ENCODE data around the gene DMTF1.
A peak's percentile ranks its signal among the peaks of the same experiment; 100 is the strongest.
"Not testable (repeated sequence)": the region's sequence is repeated elsewhere in the genome, so short reads cannot be mapped to it uniquely, and the experiment has no call there.

Gene DMTF1

DNA sequence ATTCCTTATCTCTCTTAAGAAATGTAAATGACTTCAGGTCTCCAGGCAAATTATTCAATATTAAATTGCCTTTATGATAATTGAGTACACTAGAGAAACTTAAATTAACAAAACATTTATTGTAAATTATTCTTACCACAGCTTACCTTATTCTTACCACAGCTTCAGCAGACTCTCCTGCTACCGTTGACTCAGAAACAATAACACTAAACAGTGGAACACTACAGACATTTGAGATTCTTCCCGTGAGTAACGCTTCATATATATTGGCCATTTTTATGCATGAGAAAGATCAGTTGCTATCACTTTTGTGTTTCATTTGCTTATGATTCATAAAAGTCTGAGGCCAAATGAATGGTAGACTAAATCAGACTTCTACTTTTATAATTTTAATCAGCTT is 38.5 kb downstream of the DMTF1 start:
- Mint-ChIP-seq H3K36me3 (peaks cover 53% of the 10 kb centered on the region), H3K27ac (no peak overlapping the region), H3K4me3 (no peak overlapping the region), H3K4me1 (no peaks in the 10 kb centered on the region), H3K9me3 (no peaks in the 10 kb centered on the region), H3K27me3 (no peaks in the 10 kb centered on the region)
- CTCF ChIA-PET, result no interaction called here
- DNase-seq, result no peak

- H3K27me3 Mint-ChIP-seq, result no peaks in the 10 kb centered on the region
- H3K4me1 Mint-ChIP-seq, result peaks cover 3% of the 10 kb centered on the region
- H3K36me3 Mint-ChIP-seq, result peaks cover 59% of the 10 kb centered on the region
- no peak for DNase-seq
- H3K9me3 Mint-ChIP-seq, result no peaks in the 10 kb centered on the region
- CTCF ChIA-PET, result interaction anchor here (1.2 kb wide), 1 partner anchor 43 kb away, joined by 4 read pairs; no protein-coding TSS in a partner anchor
- H3K27ac Mint-ChIP-seq, result peak overlapping the region; percentile 57
- no peak overlapping the region for H3K4me3 Mint-ChIP-seq
Observed at GRCh38 chr7:87192784-87193487, 40.7 kb downstream of the DMTF1 start.

DNA sequence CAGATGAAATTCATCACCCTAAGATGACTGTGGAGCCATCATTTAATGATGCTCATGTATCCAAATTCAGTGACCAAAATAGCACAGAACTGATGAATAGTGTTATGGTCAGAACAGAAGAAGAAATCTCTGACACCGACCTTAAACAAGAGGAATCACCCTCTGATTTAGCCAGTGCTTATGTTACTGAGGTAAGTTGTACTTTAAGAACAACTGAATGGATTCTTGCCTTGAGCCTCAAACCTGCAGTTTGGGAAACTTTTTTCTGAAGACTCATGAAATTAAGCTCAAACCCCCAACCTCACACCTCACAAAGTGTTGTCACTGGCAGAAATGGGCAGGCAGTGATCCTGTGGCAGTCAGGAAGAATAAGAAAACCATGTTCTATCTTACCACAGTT is 41.7 kb downstream of the DMTF1 start:
- Mint-ChIP-seq H3K27ac (no peak overlapping the region), H3K27me3 (no peaks in the 10 kb centered on the region), H3K4me3 (no peak overlapping the region), H3K36me3 (peaks cover 60% of the 10 kb centered on the region), H3K4me1 (peaks cover 4% of the 10 kb centered on the region), H3K9me3 (no peaks in the 10 kb centered on the region)
- DNase-seq, result no peak
- CTCF ChIA-PET, result no interaction called here

DNA sequence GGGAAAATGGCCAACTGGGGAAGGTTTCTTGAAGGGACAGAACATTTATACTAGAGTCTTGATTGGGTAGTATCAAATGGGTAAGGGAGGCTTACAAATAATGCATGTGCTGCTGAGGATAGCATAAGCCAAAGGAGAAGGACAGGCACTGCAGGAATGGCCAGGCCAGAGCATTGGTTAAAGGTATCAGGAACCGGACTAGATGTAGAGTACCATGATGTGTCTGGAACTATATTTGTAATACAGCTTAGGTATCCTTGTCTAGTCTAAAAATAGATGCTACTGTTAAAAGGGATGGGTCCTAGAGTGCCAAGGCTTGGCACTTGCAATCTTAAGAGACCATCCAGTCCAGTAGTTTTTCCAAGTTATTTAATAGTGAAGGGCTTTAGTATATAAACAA is 47.0 kb downstream of the DMTF1 start:
- Mint-ChIP-seq H3K36me3 (peaks cover 78% of the 10 kb centered on the region), H3K4me1 (peaks cover 32% of the 10 kb centered on the region), H3K27ac (peak overlapping the region; percentile 76), H3K4me3 (no peak overlapping the region), H3K9me3 (peaks cover 13% of the 10 kb centered on the region), H3K27me3 (no peaks in the 10 kb centered on the region)
- CTCF ChIA-PET, result interaction anchor here (1.0 to 1.4 kb wide), 2 partner anchors 13 to 14 kb away, joined by 3 to 6 read pairs; no protein-coding TSS in a partner anchor
- DNase-seq, result no peak

- Mint-ChIP-seq H3K27me3 (no peaks in the 10 kb centered on the region), H3K27ac (peak overlapping the region; percentile 76), H3K4me1 (peaks cover 32% of the 10 kb centered on the region), H3K4me3 (no peak overlapping the region), H3K36me3 (peaks cover 85% of the 10 kb centered on the region), H3K9me3 (peaks cover 18% of the 10 kb centered on the region)
- CTCF ChIA-PET, result interaction anchor here (1.0 kb wide), 1 partner anchor 15 kb away, joined by 3 read pairs; no protein-coding TSS in a partner anchor
- DNase-seq, result no peak
Observed at GRCh38 chr7:87199700-87200450, 47.6 kb downstream of the DMTF1 start.

DNA sequence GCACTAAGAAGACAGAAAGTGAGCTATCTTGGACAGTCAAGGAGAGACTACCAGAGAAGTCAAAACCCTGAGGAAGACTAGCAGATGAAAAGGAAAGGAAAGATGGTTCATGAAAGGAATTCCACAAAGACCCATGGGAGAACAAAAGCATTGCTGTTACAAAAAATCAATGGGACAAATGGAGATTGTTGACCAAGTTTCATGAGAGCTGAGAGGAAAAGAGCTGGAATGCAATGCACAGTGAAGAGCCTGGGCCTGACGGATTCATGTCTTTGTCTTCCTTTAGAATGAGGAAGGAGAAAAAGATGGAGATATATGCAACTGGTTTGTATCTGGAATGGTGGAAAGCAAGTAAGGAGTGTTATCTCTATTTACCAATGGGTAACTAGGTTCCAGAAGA is 50.0 kb downstream of the DMTF1 start:
- peak overlapping the region; percentile 16 for H3K27ac Mint-ChIP-seq
- CTCF ChIA-PET, result interaction anchor here (1.5 kb wide), 1 partner anchor 15 kb away, joined by 4 read pairs; no protein-coding TSS in a partner anchor
- peaks cover 32% of the 10 kb centered on the region for H3K4me1 Mint-ChIP-seq
- peaks cover 37% of the 10 kb centered on the region for H3K9me3 Mint-ChIP-seq
- H3K27me3 Mint-ChIP-seq, result no peaks in the 10 kb centered on the region
- H3K36me3 Mint-ChIP-seq, result peaks cover 91% of the 10 kb centered on the region
- H3K4me3 Mint-ChIP-seq, result no peak overlapping the region
- no peak for DNase-seq

GRCh38 chr7:87202705-87203104 is 50.5 kb downstream of the DMTF1 start:
- Mint-ChIP-seq H3K36me3 (peaks cover 91% of the 10 kb centered on the region), H3K4me3 (no peak overlapping the region), H3K27me3 (no peaks in the 10 kb centered on the region), H3K4me1 (peaks cover 32% of the 10 kb centered on the region), H3K27ac (no peak overlapping the region), H3K9me3 (peaks cover 38% of the 10 kb centered on the region)
- DNase-seq, result no peak
- CTCF ChIA-PET, result interaction anchor here (1.5 kb wide), 1 partner anchor 14 kb away, joined by 4 read pairs; no protein-coding TSS in a partner anchor

DNA sequence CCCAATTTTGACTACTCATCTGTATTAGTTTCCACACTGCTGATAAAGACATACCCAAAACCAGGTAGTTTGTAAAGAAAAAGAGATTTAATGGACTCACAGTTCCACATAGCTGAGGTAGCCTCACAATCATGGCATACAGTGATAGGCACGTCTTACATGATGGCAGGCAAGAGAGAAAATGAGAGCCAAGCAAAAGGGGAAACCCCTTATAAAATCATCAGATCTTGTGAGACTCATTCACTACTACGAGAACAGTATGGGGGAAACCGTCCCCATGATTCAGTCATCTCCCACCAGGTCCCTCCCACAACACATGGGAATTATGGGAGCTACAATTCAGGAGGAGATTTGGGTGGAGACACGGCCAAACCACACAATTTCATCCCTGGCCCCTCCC is 51.7 kb downstream of the DMTF1 start:
- peaks cover 46% of the 10 kb centered on the region for H3K9me3 Mint-ChIP-seq
- H3K4me3 Mint-ChIP-seq, H3K27me3 Mint-ChIP-seq, DNase-seq: not testable (repeated sequence)
- H3K4me1 Mint-ChIP-seq, result peaks cover 36% of the 10 kb centered on the region
- CTCF ChIA-PET, result interaction anchor here (1.3 kb wide), 1 partner anchor 13 kb away, joined by 4 read pairs; no protein-coding TSS in a partner anchor
- peaks cover 91% of the 10 kb centered on the region for H3K36me3 Mint-ChIP-seq
- peak overlapping the region; percentile 74 for H3K27ac Mint-ChIP-seq

DNA sequence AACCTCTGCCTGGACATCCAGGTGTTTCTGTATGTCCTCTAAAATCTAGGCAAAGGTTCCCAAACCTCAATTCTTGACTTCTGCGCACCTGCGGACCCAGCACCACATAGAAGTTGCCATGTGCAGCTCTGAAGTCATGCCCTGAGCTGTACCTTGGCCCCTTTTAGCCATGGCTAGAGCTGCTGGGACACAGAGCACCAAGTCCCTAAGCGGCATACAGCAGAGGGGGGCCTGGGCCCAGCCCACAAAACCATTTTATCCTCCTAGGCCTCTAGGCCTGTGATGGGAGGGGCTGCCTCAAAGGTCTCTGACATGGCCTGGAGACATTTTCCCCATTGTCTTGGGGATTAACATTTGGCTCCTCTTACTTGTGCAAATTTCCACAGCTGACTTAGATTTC is 52.7 kb downstream of the DMTF1 start:
- no peak for DNase-seq
- H3K27me3 Mint-ChIP-seq, result no peaks in the 10 kb centered on the region
- H3K9me3 Mint-ChIP-seq, result peaks cover 46% of the 10 kb centered on the region
- no peak overlapping the region for H3K4me3 Mint-ChIP-seq
- H3K36me3 Mint-ChIP-seq, result peaks cover 88% of the 10 kb centered on the region
- peak overlapping the region; percentile 29 for H3K27ac Mint-ChIP-seq
- peaks cover 31% of the 10 kb centered on the region for H3K4me1 Mint-ChIP-seq
- CTCF ChIA-PET, result interaction anchor here (1.3 kb wide), 1 partner anchor 12 kb away, joined by 4 read pairs; no protein-coding TSS in a partner anchor

GRCh38 chr7:87205701-87206100 is 53.4 kb downstream of the DMTF1 start:
- CTCF ChIA-PET, H3K4me3 Mint-ChIP-seq: not testable (repeated sequence)
- H3K36me3 Mint-ChIP-seq, result peaks cover 86% of the 10 kb centered on the region

DNA sequence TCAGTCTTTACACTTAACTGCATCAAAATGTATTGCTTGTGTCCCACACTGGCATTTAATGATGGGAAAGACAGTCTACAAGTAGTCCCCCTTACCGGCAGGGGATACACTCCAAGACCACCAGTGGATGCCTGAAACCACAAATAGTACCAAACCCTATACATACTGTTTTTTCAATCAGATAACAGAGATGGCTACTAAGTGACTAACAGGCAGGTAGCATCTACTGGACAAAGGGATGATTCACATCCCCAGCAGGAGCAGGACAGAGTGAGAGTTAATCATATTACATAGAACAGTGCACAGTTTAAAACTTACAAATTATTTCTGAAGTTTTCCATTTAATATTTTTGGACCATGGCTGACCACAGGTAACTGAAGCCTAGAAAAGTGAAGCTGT is 54.1 kb downstream of the DMTF1 start:
- Mint-ChIP-seq H3K4me3 (no peak overlapping the region), H3K9me3 (peaks cover 46% of the 10 kb centered on the region), H3K27ac (no peak overlapping the region), H3K36me3 (peaks cover 83% of the 10 kb centered on the region), H3K4me1 (peaks cover 33% of the 10 kb centered on the region), H3K27me3 (no peaks in the 10 kb centered on the region)
- DNase-seq, result no peak
- CTCF ChIA-PET, result no interaction called here

More at GRCh38 chr7:87205701-87206100, 53.4 kb downstream of the DMTF1 start:
- Mint-ChIP-seq H3K9me3 (peaks cover 46% of the 10 kb centered on the region), H3K4me1 (peaks cover 29% of the 10 kb centered on the region)
- not testable (repeated sequence) for H3K27ac Mint-ChIP-seq, DNase-seq, H3K27me3 Mint-ChIP-seq

GRCh38 chr7:87209295-87209924 is 57.2 kb downstream of the DMTF1 start:
- DNase-seq, result no peak
- H3K27me3 Mint-ChIP-seq, result no peaks in the 10 kb centered on the region
- no peak overlapping the region for H3K4me3 Mint-ChIP-seq
- H3K36me3 Mint-ChIP-seq, result peaks cover 82% of the 10 kb centered on the region
- H3K27ac Mint-ChIP-seq, result no peak overlapping the region
- peaks cover 31% of the 10 kb centered on the region for H3K9me3 Mint-ChIP-seq
- CTCF ChIA-PET, result no interaction called here
- H3K4me1 Mint-ChIP-seq, result peaks cover 52% of the 10 kb centered on the region

DNA sequence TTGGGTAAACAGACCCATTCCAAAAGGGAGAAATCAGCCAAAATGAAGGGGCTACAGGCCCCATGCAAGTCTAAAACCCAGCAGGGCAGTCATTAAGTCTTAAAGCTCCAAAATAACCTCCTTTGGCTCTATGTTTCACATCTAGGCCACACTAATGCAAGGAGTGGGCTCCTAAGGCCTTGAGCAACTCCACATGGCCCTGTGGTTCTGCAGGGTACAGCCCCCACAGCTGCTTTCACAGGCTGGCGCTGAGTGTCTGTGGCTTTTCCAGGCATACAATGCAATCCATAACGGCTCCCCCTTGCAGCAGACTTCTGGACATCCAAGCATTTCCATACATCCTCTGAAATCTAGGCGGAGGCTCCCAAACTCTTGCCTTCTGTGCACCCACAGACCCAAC is 58.3 kb downstream of the DMTF1 start:
- CTCF ChIA-PET, result interaction anchor here (1.1 kb wide), 1 partner anchor 9 kb away, joined by 3 read pairs; the partner anchor contains the start of gene TMEM243
- H3K9me3 Mint-ChIP-seq, result peaks cover 23% of the 10 kb centered on the region
- H3K4me3 Mint-ChIP-seq, result no peak overlapping the region
- peaks cover 76% of the 10 kb centered on the region for H3K36me3 Mint-ChIP-seq
- DNase-seq, result no peak
- H3K27me3 Mint-ChIP-seq, result no peaks in the 10 kb centered on the region
- H3K4me1 Mint-ChIP-seq, result peaks cover 61% of the 10 kb centered on the region
- no peak overlapping the region for H3K27ac Mint-ChIP-seq

- Mint-ChIP-seq H3K36me3 (peaks cover 67% of the 10 kb centered on the region), H3K27ac (peak overlapping the region; percentile 93), H3K27me3 (no peaks in the 10 kb centered on the region), H3K4me3 (peak overlapping the region; percentile 41), H3K9me3 (peaks cover 9% of the 10 kb centered on the region), H3K4me1 (peaks cover 78% of the 10 kb centered on the region)
- CTCF ChIA-PET, result interaction anchor here (0.8 to 1.2 kb wide), 4 partner anchors 14 to 285 kb away, joined by 3 to 6 read pairs (median 4); partner anchors contain the start of gene DMTF1
- DNase-seq, result no peak
Observed at GRCh38 chr7:87212498-87212897, 60.2 kb downstream of the DMTF1 start.

Measured in activated naive CD4-positive, alpha-beta T cell treated with anti-CD3 and anti-CD28 coated beads, Interleukin-2, amount 10 ng/mL, durations not matched to agents 7 days and 5 days (primary cell).